Endothelial cell of umbilical vein (primary cell): ENCODE measurements around the gene WNT4.

Source experiments
- EZH2 ChIP-seq: IDR thresholded peaks from 2 replicates; pipeline ENCODE4 v1.6.1; 2012; ENCODE audit warnings: borderline replicate concordance, low read depth, mild to moderate bottlenecking, moderate library complexity, low read length, inconsistent platforms; ENCODE audit not compliant: severe bottlenecking
- POLR2A ChIP-seq: IDR thresholded peaks from 2 replicates; pipeline ENCODE4 v1.6.1; 2012; ENCODE audit warnings: low read depth, mild to moderate bottlenecking, control low read depth, low read length
- POLR2AphosphoS5 ChIP-seq: IDR thresholded peaks from 2 replicates; pipeline ENCODE4 v1.6.1; 2012; ENCODE audit warnings: low read depth, mild to moderate bottlenecking, control low read depth, low read length, moderate library complexity; ENCODE audit not compliant: insufficient read depth
- TF ChIP-seq, protein P1 (sequence below), 2 donors: IDR thresholded peaks; 1 replicate in 1 of 2; 2 replicates in 1 of 2; pipeline ENCODE4 v1.5.1; 2011; ENCODE audit warnings: low read length in 2 of 2, mild to moderate bottlenecking in 2 of 2, moderate library complexity in 2 of 2, control low read depth in 1 of 2, inconsistent platforms in 1 of 2, low read depth in 1 of 2; ENCODE audit not compliant: insufficient read depth in 1 of 2; ENCODE audit errors: extremely low read depth in 1 of 2

DNA sequence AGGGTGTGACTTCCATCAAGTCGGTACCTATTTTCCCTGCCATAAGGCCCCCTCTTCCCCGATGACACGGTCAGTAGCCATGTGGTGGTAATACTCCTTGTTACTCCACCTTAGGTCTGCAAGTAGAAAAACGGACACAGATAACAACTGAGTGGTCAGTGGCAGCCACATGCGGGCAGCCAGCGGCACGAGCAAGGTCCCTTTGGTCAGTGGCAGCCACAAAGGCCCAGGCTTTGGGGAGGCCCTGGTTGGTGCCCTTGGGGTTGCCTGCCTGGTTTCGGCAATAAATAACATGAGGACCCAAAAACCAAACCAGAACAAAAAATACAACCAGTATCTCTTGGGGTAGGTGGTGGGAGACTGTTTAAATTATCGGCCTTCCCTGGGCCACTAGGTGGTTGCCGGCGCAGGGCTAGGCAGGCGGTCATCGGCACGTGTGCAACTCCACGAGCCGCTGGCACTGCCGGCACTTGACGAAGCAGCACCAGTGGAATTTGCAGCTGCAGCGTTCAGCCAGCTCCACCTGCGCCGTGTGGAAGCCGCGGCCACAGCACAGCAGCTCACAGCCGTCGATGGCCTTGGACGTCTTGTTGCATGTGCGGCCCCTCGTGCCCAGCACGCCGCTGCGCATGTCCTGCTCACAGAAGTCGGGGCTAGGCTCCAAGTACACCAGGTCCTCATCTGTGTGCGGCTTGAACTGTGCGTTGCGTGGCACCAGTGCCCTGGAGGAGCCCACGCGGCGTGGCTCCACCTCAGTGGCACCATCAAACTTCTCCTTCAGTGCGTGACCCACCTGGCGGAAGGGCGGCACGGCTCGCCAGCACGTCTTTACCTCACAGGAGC is 23.1 kb downstream of the WNT4 start:
- no peak for TF ChIP-seq EZH2
- TF ChIP-seq, protein P1, sequence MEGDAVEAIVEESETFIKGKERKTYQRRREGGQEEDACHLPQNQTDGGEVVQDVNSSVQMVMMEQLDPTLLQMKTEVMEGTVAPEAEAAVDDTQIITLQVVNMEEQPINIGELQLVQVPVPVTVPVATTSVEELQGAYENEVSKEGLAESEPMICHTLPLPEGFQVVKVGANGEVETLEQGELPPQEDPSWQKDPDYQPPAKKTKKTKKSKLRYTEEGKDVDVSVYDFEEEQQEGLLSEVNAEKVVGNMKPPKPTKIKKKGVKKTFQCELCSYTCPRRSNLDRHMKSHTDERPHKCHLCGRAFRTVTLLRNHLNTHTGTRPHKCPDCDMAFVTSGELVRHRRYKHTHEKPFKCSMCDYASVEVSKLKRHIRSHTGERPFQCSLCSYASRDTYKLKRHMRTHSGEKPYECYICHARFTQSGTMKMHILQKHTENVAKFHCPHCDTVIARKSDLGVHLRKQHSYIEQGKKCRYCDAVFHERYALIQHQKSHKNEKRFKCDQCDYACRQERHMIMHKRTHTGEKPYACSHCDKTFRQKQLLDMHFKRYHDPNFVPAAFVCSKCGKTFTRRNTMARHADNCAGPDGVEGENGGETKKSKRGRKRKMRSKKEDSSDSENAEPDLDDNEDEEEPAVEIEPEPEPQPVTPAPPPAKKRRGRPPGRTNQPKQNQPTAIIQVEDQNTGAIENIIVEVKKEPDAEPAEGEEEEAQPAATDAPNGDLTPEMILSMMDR (IDR thresholded peaks at IDR 0.05; ENCODE audit: extremely low read depth in 1 of 2, insufficient read depth in 1 of 2, low read depth in 1 of 2, low read length in 2 of 2) = no peak
- no peak for TF ChIP-seq POLR2AphosphoS5
- TF ChIP-seq POLR2A = no peak
